CD4-positive, alpha-beta T cell treated with Interleukin-12 subunit alpha and Interleukin-12 subunit beta, for 1 hour (primary cell): Measurements from ENCODE around the gene MROH2A.

Experiments used
- DNase-seq: peaks from one replicate; pipeline ENCODE4 v3.0.0-alpha.2; 2020

The MROH2A gene

GRCh38 chr2:233764264-233764663 lies 13.9 kb upstream of the MROH2A start:
- DNase-seq = no peak

DNA sequence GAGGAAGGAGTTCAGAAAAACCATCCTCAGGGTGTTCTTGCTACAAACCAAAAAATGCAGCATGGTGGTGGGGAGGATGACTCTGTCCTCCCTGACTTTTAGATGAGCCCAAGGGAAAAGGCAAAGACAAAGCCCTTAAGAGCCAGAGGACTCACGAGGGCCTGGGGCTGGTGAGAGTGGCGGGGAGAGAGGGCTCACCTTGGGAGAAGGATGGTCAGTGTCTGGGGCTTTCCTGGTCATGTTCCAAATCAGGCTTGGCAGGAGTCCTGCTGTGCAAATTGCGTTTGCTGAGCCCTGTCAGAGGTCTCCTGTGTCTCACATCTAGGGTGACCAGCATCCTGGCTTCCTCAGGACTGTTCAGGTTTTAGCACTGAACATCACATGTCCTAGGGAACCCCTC lies 13.4 kb upstream of the MROH2A start:
- no peak for DNase-seq

GRCh38 chr2:233766416-233766815 lies 11.7 kb upstream of the MROH2A start:
- no peak for DNase-seq

GRCh38 chr2:233768076-233768475 lies 10.1 kb upstream of the MROH2A start:
- no peak for DNase-seq

DNA sequence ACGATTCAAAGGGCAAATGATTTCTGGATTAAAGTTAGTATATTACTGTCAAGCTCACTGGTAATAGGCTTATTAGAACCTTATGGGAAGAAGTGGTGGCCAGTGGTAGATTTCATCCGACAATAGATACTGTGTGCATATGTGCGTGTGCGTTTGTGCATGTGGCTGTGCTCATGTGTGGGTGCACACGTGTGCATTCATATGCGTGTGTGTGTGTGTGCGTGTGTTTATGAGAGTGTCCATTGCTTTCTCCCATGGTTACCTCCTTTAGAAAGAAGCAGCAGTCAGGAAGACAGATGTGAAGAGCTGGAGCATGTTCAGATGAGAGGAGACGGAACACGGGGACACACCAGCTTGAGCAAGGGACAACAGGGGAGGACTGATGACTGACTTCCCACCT lies 8.9 kb upstream of the MROH2A start:
- DNase-seq = no peak

DNA sequence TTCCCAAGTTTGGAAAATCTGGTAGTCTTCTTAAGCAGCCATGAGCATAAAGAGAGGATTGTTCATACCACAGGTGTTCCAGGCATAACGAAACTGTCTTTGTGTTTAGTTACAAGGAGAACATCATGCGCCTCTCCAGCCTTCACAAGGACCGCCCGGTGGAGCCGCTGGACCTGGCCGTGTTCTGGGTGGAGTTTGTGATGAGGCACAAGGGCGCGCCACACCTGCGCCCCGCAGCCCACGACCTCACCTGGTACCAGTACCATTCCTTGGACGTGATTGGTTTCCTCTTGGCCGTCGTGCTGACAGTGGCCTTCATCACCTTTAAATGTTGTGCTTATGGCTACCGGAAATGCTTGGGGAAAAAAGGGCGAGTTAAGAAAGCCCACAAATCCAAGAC lies 6.0 kb upstream of the MROH2A start:
- DNase-seq = no peak

DNA sequence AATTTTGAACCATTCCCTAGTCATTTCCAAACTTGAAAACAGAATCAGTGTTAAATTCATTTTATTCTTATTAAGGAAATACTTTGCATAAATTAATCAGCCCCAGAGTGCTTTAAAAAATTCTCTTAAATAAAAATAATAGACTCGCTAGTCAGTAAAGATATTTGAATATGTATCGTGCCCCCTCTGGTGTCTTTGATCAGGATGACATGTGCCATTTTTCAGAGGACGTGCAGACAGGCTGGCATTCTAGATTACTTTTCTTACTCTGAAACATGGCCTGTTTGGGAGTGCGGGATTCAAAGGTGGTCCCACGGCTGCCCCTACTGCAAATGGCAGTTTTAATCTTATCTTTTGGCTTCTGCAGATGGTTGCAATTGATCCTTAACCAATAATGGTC lies 5.5 kb upstream of the MROH2A start:
- no peak for DNase-seq

GRCh38 chr2:233773854-233774253 lies 4.3 kb upstream of the MROH2A start:
- no peak for DNase-seq

DNA sequence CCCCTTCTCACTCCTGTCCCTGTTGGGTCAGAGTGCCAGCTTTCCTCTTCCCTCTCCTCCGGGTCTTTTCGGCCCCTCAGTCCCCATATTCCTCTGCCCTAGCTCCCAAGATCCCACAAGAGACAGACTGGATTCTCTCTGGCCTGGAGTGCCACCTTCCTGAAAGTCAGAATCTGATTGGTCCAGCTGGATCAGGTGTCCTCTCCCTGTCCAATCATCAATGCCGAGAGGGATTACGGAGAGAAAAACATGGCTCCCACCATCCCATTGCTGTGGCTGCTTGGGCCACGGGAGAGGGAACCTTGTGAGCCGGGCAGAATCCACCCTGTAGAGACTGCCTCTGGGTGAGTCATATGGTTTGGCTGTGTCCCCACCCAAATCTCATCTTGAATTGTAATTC lies 2.7 kb upstream of the MROH2A start:
- no peak for DNase-seq

DNA sequence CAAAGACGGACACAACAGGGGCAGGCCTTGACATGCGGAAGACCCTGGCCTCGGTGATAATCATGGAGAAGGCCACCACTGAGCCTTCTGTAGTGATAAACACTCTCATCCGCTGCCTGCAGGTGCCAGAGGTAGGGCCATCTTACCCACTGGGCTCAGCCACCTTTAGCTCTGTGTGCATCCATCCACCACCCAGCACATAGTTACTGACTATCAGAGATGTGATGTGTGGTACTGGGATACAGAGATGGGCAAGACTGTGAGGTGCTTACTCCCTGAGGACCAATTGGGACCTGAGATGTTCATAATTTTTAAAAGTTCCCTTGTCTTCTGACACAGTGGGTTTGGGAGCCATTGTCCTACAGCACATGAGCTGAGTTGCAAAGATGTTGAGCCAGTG lies 1.6 kb downstream of the MROH2A start:
- no peak for DNase-seq

GRCh38 chr2:233780771-233781170 lies 2.6 kb downstream of the MROH2A start:
- DNase-seq = no peak

DNA sequence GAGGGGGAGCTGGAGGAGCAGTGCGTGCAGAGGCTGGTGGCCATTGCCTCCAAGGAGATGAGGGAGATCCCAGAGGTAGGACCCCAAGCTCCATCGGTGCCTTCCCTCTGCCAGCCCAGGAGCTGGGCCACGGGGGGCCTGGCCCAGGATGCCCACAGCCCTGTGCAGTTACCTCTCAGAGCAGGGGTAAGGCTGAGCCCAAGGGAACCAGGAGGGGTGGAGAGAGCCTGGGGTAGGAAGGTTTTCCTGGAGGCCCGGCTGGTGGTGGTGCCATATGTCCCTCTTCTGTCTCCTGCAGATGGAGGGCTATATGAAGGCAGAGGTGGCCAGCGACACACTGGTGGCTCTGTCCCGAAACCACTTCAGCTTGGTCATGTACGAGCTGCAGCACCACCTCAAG lies 11.4 kb downstream of the MROH2A start:
- no peak for DNase-seq

DNA sequence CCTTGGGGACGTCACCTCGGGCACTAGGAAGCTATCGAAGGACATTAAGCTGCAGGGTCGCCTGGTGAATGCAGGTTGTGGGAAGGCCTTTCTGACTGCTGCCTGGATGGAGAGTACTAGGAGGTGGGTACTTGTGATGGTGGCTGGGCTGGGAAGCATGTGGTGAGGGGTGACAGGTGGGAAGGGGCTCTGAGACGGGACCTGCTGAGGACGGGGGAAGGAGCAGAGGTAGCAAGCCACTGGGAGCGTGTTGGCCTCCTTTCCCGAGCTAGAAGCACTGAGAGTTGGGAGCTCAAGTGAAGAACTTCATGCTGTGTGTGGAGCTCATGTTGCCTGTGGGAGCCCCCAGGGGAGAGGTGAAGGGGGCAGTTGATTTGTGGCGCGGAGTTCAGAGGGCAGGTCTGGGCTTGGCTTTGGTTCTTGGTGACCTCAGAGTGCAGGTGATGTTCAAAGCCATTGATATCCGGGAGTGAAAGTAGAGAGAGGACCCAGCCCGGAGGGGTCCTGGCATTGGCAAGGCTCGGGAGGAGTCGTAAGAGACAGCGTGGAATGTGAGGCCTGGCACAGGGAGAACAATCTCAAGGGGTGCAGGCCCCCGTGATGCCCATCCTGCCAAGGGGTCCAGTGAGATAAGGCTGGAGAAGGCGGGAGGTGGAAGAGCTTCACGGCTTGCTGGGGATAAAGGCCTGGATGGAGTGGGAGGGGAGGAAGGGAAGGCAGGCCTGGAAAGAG lies 13.2 kb downstream of the MROH2A start:
- no peak for DNase-seq

DNA sequence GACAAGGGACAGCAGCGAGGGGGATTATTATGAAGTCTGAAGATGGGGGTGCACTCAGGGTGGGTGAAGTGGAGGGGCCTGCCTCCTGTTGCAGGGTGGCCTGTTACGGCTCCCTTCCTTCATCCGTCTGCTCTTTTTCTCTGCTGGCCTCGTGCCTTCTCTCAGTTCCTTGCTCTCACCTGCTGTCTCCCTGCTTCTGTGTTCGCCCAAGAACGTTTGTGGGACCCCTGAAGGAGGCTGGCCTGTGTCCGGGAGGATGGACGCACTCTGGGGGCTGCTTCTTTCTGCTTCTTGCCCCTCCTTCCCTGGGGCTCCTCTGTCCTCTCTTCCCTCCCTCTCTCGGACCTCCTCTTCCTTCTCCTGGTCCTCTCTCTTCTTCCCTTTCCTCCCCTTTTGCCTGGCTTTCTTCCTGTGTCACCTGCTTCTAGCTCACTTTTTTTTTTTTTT lies 13.8 kb downstream of the MROH2A start:
- no peak for DNase-seq

DNA sequence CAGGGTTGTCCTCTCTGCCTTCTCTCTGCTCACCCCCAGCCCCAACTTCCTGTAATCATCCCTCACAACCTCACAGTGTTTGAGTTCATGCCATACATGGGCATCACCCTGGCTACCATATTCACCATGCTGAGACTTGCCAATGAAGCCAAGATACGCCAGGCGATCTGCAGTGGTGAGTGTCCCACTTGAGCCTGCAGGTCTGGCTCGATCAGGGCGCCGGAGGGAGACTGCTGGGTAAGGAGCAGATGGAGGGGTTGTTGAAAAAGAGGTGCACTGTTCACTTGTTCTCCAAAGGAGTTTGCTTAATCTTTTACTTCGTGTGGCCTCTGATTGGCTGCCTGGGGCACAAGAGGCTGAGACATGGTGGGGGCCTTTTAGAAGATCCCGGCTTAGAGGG lies 14.6 kb downstream of the MROH2A start:
- no peak for DNase-seq

DNA sequence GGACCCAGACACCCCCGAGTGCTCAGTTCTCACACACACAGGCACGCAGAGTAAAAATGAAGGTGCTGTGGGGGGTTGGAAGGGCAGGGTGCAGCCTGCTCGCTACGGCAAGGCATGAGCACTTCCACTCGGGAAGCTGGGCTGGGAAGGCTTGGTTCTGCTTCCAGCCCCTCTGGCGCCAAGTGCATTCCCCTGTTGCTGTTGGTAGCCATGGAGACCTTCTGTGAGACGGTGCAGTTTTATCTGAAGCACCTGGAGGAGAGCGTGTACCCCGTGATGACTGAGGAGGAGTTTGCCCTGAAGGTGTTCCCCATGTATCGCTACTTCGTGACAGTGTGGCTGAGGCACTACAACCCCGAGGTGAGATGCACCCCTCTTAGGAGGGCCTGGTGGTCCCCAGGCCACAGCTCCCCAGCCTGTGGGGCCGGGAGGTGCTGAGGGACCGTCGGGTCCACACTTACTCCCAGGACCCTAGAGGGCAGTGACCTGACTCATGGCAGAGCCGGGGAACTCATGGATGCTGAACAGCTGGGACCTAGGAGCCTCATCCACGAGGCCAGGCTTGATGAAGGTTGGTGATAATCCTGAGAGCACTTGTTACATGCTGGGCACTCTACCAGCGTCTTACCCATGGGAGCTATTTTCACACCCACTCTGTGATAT lies 15.5 kb downstream of the MROH2A start:
- DNase-seq = no peak

- DNase-seq = no peak
These were observed 16.1 kb downstream of the MROH2A start for GRCh38 chr2:233794128-233794658.

- no peak for DNase-seq
These were observed 17.6 kb downstream of the MROH2A start for GRCh38 chr2:233795735-233796171.

DNA sequence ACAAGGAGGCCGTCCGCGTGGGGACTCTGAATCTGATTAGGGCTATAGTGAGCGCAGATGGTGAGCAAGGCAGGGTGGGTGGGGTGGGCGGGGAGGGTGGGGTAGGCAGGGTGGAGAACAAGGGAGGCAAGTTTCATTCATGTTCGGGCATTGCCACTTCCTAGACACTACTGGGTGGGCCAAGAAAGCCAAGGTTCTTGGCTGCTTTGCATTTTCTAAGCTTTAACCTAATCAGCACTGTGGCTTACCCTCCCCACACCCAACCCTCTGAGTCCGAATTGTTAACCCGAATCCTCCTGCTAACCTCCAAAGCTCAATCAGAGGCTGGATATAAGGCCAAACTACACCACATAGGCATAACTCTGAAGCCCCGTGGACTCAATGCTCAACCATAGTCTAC lies 18.1 kb downstream of the MROH2A start:
- DNase-seq = no peak

GRCh38 chr2:233798335-233799086 lies 20.4 kb downstream of the MROH2A start:
- DNase-seq = no peak

GRCh38 chr2:233799087-233799665 lies 21.0 kb downstream of the MROH2A start:
- no peak for DNase-seq

GRCh38 chr2:233799716-233800115 lies 21.6 kb downstream of the MROH2A start:
- no peak for DNase-seq

DNA sequence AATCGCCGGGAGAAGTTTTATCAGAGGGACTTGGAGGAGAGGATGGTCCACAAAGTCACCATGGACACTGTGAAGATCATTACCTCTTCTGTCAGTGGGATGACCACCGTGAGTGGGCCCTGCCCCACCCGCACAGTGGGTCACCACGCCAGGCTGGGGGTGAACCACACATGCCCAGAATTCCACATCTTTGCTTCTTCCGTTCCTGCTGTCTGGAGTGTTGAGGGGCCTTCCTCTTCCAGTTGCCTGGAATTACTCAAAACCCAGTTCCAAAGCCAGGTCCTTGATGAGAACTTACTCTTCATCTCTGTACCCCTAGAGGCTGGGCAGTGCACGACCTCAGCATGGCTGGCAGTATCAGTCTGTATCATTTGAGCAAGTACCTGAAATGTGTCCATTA lies 22.1 kb downstream of the MROH2A start:
- no peak for DNase-seq
